Activated CD4-positive, CD25-positive, alpha-beta regulatory T cell treated with anti-CD3 and anti-CD28 coated beads, Interleukin-2, amount 50 U/mL, for 24 hours (primary cell): ENCODE data around the gene CSAD.
"Not testable (repeated sequence)": the region's sequence is repeated elsewhere in the genome, so short reads cannot be mapped to it uniquely, and the experiment has no call there.

Experiments used
- ATAC-seq, 2 donors: fragments of 150-1000 bp; cut with Tn5 transposase; one replicate each; pipeline ENCODE4 v1.10.0; 2021; ENCODE audit warnings: mild to moderate bottlenecking in 1 of 2, moderate library complexity in 1 of 2

The CSAD gene

DNA sequence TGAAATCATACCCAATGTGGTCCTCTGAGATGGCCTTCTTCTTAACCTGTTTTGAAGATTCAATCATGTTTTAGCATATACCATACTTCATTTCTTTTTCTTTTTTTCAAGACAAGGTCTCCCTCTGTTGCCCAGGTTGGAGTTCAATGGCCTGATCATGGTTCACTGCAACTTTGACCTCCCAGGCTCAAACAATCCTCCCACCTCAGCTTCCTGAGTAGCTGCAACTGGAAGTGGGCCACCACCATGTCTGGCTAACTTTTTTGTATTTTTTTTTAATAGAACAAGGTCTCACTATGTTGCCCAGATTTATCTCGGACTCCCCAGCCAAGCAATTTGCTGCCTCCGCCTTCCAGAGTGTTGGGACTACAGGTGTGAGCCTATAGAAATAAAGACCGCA lies 47.0 kb downstream of the CSAD start:
- ATAC-seq: no peak

DNA sequence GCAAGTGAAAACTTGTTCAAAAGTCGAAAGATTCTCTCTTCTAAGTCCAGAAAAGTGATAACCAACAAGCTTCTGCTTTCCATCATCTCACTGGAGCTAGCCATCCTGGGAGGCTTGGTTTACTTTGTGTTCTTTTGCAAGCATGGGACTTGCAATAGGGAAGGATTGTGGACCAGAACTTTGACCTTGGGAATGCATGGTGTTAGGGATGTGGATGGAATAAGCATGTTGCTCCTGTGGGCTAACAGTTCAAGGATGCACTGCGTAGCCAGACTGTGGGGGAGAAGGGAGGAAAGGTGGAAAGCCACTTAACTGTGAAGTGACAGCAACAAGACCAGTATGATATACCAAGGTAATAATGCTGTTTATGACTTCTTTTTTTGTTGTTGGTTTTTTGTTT lies 48.9 kb downstream of the CSAD start:
- no peak for ATAC-seq

DNA sequence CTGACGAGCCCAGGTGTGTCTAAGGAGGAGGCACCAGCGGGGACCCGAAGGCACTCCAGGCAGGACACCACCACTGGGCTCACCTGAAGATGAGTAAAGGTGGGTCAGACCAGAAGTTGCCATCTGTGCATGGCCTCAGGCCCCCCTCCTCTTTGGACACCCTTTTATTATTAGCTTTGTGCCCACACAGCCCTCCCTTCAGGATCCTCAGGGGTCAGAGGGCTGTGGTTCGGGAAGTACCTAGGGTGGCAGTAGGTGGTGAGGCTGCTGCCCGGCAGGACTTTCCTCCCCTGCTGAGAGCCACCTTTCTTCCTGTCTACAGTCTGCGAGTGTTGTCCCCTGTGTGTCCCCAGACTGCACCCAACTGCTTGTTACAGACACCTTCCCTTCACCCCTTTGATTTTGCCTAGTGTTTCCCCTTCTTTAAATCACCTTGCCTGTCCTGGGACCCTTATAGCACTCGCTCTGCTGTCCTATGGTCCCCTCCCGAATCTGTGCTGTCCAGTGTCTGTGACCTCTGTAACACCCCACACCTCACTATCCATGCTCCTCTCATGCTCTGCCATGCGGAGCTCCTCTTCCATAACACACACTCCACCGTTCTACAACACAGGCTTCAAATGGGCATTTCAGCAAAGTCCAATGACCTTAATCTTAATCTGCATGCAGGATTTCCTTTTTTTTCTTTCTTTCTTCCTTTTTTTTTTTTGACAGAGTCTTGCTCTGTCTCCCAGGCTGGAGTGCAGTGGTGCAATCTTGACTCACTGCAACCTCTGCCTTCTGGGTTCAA lies 51.8 kb downstream of the CSAD start:
- ATAC-seq: no peak

GRCh38 chr12:53127169-53127568 lies 53.6 kb downstream of the CSAD start:
- no peak for ATAC-seq

GRCh38 chr12:53124352-53124723 lies 56.4 kb downstream of the CSAD start:
- no peak for ATAC-seq

- ATAC-seq: no peak
Observed at GRCh38 chr12:53123578-53124351, 57.0 kb downstream of the CSAD start.

- no peak for ATAC-seq
Observed at GRCh38 chr12:53122961-53123468, 57.7 kb downstream of the CSAD start.

GRCh38 chr12:53120685-53121525 lies 59.8 kb downstream of the CSAD start:
- ATAC-seq: no peak

DNA sequence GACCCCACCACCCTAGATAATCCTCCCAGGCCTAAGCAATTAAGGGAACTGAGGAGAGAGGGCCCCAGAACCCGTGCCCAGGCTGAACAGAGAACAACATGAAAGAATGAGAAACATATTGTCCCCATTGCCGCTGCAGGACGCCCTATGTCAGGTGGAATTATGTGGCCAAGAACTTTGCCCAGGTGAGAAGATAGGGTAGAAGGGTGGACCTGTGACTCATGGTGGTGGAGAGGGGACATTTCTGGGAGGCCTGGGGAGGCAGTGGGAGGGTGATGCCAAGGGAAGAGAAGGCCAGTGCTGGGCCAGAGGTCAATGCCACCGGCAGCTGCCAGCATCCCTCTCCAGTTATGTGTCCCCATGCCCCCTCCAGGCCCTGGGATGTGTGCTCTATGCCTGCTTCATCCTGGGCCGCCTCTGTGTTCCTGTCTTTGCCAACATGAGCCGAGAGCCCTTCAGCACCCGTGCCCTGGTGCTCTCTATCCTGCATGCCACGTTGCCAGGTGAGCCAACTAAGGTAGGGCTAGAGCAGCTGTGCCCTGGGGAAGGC lies 61.9 kb downstream of the CSAD start:
- no peak for ATAC-seq

GRCh38 chr12:53115891-53116648 lies 64.7 kb downstream of the CSAD start:
- ATAC-seq: no peak

DNA sequence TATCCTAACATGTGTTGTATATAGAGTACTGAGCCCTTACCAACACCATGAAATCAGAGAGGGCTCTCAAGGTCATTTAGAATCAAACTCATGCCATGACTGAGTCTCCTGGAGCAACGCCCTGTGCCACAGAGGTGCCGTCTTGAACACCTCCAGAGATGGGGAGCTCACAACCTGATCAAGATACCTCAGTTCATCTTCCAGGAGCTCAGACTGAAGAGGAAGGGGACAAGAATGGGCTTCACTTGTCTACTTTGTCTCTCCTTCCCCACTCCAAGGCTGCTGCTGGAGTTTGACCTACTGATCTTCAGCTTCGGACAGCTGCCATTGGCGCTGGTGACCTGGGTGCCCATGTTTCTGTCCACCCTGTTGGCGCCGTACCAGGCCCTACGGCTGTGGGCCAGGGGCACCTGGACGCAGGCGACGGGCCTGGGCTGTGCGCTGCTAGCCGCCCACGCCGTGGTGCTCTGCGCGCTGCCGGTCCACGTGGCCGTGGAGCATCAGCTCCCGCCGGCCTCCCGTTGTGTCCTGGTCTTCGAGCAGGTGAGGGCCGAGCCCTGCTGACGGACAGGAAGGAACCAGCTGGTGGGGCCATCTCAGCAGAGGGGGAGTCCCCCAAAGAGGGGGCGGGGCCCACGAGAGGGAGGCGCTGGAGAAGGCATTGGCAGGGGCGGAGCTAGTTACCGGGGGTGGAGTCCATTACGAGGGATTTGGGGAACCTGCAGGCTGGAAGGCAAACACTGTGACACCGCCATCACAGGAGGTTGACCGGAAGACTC lies 65.4 kb downstream of the CSAD start:
- no peak for ATAC-seq

DNA sequence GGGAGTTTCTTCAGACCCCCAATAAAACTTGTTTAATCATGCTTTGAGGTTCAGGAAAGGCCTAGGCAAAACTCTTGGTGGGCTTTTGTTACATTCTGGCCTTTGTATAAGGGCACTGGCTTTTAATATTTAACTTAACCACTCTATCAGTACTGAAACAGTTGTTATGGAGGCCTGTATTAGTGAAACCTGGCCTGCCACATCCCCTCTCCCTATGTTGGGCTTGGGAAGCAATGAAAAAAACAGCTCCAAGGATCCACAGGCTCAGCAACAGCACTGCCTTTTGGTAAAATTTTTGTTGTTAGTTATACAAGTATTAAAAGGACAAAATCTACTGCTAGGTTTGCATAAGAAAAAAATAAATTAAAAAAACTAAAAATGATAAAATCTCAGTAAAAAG lies 66.8 kb downstream of the CSAD start:
- ATAC-seq: no peak

DNA sequence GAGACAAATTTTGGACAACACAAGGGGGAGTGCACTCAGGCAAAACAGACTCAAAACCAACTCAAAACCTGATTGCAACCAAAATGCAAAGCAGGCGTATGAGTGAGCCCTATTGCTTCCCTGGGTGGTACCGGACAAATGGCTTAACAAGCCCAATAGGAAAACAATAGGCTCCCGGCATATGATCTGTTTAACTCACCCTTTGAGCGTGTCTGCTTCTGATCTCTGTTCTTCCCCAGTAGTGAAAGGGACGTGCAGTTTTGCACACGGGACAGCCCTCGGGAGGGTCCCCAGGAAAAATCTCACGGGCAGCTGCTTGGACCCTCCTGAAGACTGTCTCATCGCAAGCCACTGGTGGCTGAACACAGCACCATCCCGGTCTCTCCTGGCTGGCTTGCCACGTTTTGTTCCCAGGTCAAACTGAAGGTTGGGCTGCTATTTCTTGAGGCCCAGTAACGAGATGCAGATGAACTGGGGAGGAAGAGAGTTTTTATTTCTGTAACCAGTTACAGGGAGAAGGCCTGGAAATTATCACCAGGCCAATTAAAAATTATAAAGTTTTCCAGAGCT lies 67.5 kb downstream of the CSAD start:
- ATAC-seq: no peak

DNA sequence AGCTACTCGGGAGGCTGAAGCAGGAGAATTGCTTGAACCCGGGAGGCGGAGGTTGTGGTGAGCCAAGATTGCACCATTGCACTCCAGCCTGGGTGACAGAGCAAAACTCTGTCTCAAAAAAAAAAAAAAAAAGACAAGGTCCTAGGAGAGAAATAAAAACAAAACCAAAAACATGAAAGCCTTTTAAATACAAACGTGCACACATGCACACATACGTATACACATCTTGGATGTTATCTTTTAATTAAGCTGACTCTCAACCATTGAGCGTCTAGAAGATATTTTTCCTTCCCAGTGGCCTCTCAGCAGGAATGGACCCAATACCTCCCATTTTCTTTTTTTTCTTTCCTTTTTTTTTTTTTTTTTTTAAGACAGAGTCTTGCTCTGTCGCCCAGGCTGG lies 68.3 kb downstream of the CSAD start:
- ATAC-seq: not testable (repeated sequence)
